Endothelial cell of umbilical vein (primary cell): ENCODE data around the gene ZNF423. TPM values are rescaled to one million over a fixed set of nuclear protein-coding genes. Genes with fewer than 3 reads are reported as not detected.
A peak's percentile ranks its signal among the peaks of the same experiment; 100 is the strongest.

Source experiments
- BruUV-seq: library from RNA; stranded (reverse); fragments of 400-500 nt; replicated peaks from 2 replicates; lab custom pipeline; 2021; lab: Mats Ljungman, UMichigan
- CTCF ChIA-PET: fragments of 300-600, 350-600 bp; sonication (Branson Sonifier 250); formaldehyde crosslinking; loops from one replicate; lab custom pipeline; 2021; ENCODE audit warnings: antibody characterized with exemption, inconsistent platforms; lab: Charles Lee
- POLR2A ChIA-PET: fragments of 300-600, 350-600 bp; sonication (Branson Sonifier 250); formaldehyde crosslinking; loops from one replicate; lab custom pipeline; 2021; ENCODE audit warnings: antibody characterized with exemption, inconsistent platforms; lab: Charles Lee
- DNase-seq: peaks from one replicate; pipeline ENCODE4 v3.0.0-alpha.2; 2011; ENCODE audit warnings: low read depth, low spot score
- FAIRE-seq: peaks from 2 replicates; lab custom pipeline; 2011; peaks lifted over from hg19 to GRCh38; lab: Jason Lieb, UNC
- H2AFZ ChIP-seq: 2 replicates; pipeline ENCODE4 v1.6.0; 2012; ENCODE audit warnings: low read depth, low read length, control low read depth, inconsistent platforms
- H3K27ac ChIP-seq: 2 replicates; pipeline ENCODE4 v1.5.1; 2011; ENCODE audit warnings: low read depth, mild to moderate bottlenecking, control low read depth, low read length, moderate library complexity; ENCODE audit not compliant: insufficient read depth
- H3K27me3 ChIP-seq, 2 experiments: 2 replicates each; pipeline versions ENCODE4 v1.6.0 to v1.6.1; 2011; ENCODE audit warnings: low read length in 2 of 2, mixed read lengths in 1 of 2; ENCODE audit not compliant: control insufficient read depth in 2 of 2, insufficient read depth in 2 of 2
- H3K36me3 ChIP-seq, 2 experiments: 2 replicates in 1 of 2; 3 replicates in 1 of 2; pipeline ENCODE4 v1.5.1; 2011; ENCODE audit warnings: low read length in 2 of 2, mild to moderate bottlenecking in 1 of 2, moderate library complexity in 1 of 2; ENCODE audit not compliant: control insufficient read depth in 2 of 2, insufficient read depth in 2 of 2; ENCODE audit errors: extremely low read depth in 1 of 2
- H3K4me1 ChIP-seq: 3 replicates; pipeline ENCODE4 v1.5.1; 2011; ENCODE audit warnings: mild to moderate bottlenecking, low read length; ENCODE audit not compliant: control insufficient read depth, insufficient read depth; ENCODE audit errors: extremely low read depth
- H3K4me2 ChIP-seq: 2 replicates; pipeline ENCODE4 v1.6.1; 2011; ENCODE audit warnings: low read length, control low read depth, mixed read lengths; ENCODE audit not compliant: insufficient read depth
- H3K4me3 ChIP-seq, 3 experiments: fragments of 200-600 bp in 1 of 3; sonication (generic), shearing (Covaris generic) in 1 of 3; replicated peaks in 1 of 3; 2 replicates each; pipeline ENCODE4 v1.5.1; 2011 to 2016; ENCODE audit warnings: control low read depth in 3 of 3, low read length in 3 of 3, mild to moderate bottlenecking in 2 of 3, inconsistent platforms in 1 of 3, low read depth in 1 of 3, moderate library complexity in 1 of 3; ENCODE audit not compliant: insufficient read depth in 1 of 3
- H3K79me2 ChIP-seq: 2 replicates; pipeline ENCODE4 v1.6.0; 2012; ENCODE audit warnings: low read length, inconsistent platforms; ENCODE audit not compliant: control insufficient read depth, insufficient read depth
- H3K9ac ChIP-seq: replicated peaks from 2 replicates; pipeline ENCODE3; 2011; ENCODE audit warnings: low read length, control low read depth; ENCODE audit not compliant: insufficient read depth; ENCODE audit errors: extremely low read depth
- H3K9me1 ChIP-seq: replicated peaks from 3 replicates; pipeline ENCODE4 v1.6.0; 2011; ENCODE audit warnings: mild to moderate bottlenecking, low read length; ENCODE audit not compliant: control insufficient read depth, insufficient read depth; ENCODE audit errors: extremely low read depth
- H3K9me3 ChIP-seq: replicated peaks from 2 replicates; pipeline ENCODE4 v1.5.1; 2012; ENCODE audit warnings: low read length, inconsistent platforms; ENCODE audit not compliant: control insufficient read depth, insufficient read depth
- H4K20me1 ChIP-seq: replicated peaks from 2 replicates; pipeline ENCODE3; 2011; ENCODE audit warnings: mild to moderate bottlenecking, low read length; ENCODE audit not compliant: control insufficient read depth, insufficient read depth; ENCODE audit errors: extremely low read depth
- CTCF ChIP-seq, 2 donors: IDR thresholded peaks; 1 replicate in 1 of 2; 2 replicates in 1 of 2; pipeline ENCODE4 v1.5.1; 2011; ENCODE audit warnings: low read length in 2 of 2, mild to moderate bottlenecking in 2 of 2, moderate library complexity in 2 of 2, control low read depth in 1 of 2, inconsistent platforms in 1 of 2, low read depth in 1 of 2; ENCODE audit not compliant: insufficient read depth in 1 of 2; ENCODE audit errors: extremely low read depth in 1 of 2
- FOS ChIP-seq: IDR thresholded peaks from 2 replicates; pipeline ENCODE4 v1.6.1; 2011; ENCODE audit warnings: mild to moderate bottlenecking, low read length, moderate library complexity, borderline replicate concordance; ENCODE audit not compliant: insufficient read depth
- GATA2 ChIP-seq: IDR thresholded peaks from 2 replicates; pipeline ENCODE4 v1.7.0; 2011; ENCODE audit warnings: low read depth, mild to moderate bottlenecking, moderate library complexity, mixed read lengths, low read length; ENCODE audit not compliant: insufficient read length, insufficient read depth
- JUN ChIP-seq: IDR thresholded peaks from 2 replicates; pipeline ENCODE4 v1.6.1; 2011; ENCODE audit warnings: borderline replicate concordance, low read depth; ENCODE audit not compliant: insufficient read length, insufficient read depth
- POLR2A ChIP-seq: IDR thresholded peaks from 2 replicates; pipeline ENCODE4 v1.6.1; 2012; ENCODE audit warnings: low read depth, mild to moderate bottlenecking, control low read depth, low read length
- POLR2AphosphoS5 ChIP-seq: IDR thresholded peaks from 2 replicates; pipeline ENCODE4 v1.6.1; 2012; ENCODE audit warnings: low read depth, mild to moderate bottlenecking, control low read depth, low read length, moderate library complexity; ENCODE audit not compliant: insufficient read depth
- dilution Hi-C: fragments of 300-500 bp; cut with MboI; formaldehyde crosslinking; loops from one replicate; pipeline ENCODE4 v1.15.0; 2019; ENCODE audit warnings: low sequenced_read_pairs; ENCODE audit not compliant: extremely low pct_ligation_motif_present
- intact Hi-C: fragments of 100-400 bp; cut with micrococcal nuclease; formaldehyde crosslinking; loops from one replicate; pipeline ENCODE4 v1.10.0; 2022
- polyA plus RNA-seq, 4 experiments: library from polyadenylated mRNA; depleted of rRNA in 3 of 4; stranded (reverse) in 3 of 4; unstranded in 1 of 4; fragments of >200 nt; gene quantifications; 2 replicates each; pipeline versions ENCODE4 v1.2.1 to v1.2.3, GENCODE V29; 2011 to 2012; ENCODE audit warnings: missing spikeins in 1 of 4
- total RNA-seq: library from RNA; stranded (reverse); gene quantifications from 2 replicates; pipeline ENCODE4 v1.2.3, GENCODE V29; 2021

Gene ZNF423
- total and polyA plus RNA-seq, 2 donors (not counting 3 experiments of a cell fraction or from before 2014, with no cell fraction given): 2.2 to 8.1 TPM

- BruUV-seq: no TSS peak
- no peaks in the 10 kb centered on the region for H3K9me1 ChIP-seq
- no peaks in the 10 kb centered on the region for H4K20me1 ChIP-seq
- no peak overlapping the region for H2AFZ ChIP-seq
- FAIRE-seq: no peak
- DNase-seq: no peak
- TF ChIP-seq GATA2: no peak
- no peak for TF ChIP-seq POLR2AphosphoS5
- no peak for TF ChIP-seq CTCF (IDR thresholded peaks at IDR 0.05; ENCODE audit: extremely low read depth in 1 of 2, insufficient read depth in 1 of 2, low read depth in 1 of 2, low read length in 2 of 2)
- intact Hi-C loops: no loop called here
- dilution Hi-C loops: no loop called here
- no peaks in the 10 kb centered on the region for H3K9me3 ChIP-seq
- no peak overlapping the region for H3K4me3 ChIP-seq
- no peak overlapping the region for H3K4me2 ChIP-seq
- H3K27ac ChIP-seq: no peak overlapping the region
- ChIA-PET POLR2A (no interaction called here), CTCF (no interaction called here)
- H3K27me3 ChIP-seq: no peaks in the 10 kb centered on the region
- no peaks in the 10 kb centered on the region for H3K4me1 ChIP-seq
- H3K9ac ChIP-seq: no peak overlapping the region
- no peaks in the 10 kb centered on the region for H3K79me2 ChIP-seq
- H3K36me3 ChIP-seq: no peaks in the 10 kb centered on the region
Observed at GRCh38 chr16:49766225-49766624, 89.7 kb downstream of the ZNF423 start.

GRCh38 chr16:49763826-49764225, 92.1 kb downstream of the ZNF423 start:
- no peaks in the 10 kb centered on the region for H3K9me1 ChIP-seq
- no peaks in the 10 kb centered on the region for H3K4me1 ChIP-seq
- no peak overlapping the region for H3K4me3 ChIP-seq
- no peaks in the 10 kb centered on the region for H3K27me3 ChIP-seq
- H2AFZ ChIP-seq: peak overlapping the region; percentile 35
- DNase-seq: peak; percentile 20
- intact Hi-C loops: no loop called here
- no peaks in the 10 kb centered on the region for H4K20me1 ChIP-seq
- BruUV-seq: no TSS peak
- dilution Hi-C loops: no loop called here
- TF ChIP-seq JUN (no peak), FOS (peak; percentile 17), POLR2A (no peak)
- no peaks in the 10 kb centered on the region for H3K9me3 ChIP-seq
- H3K79me2 ChIP-seq: no peaks in the 10 kb centered on the region
- H3K9ac ChIP-seq: no peak overlapping the region
- no peak overlapping the region for H3K4me2 ChIP-seq
- FAIRE-seq: no peak
- POLR2A ChIA-PET: no interaction called here
- CTCF ChIA-PET: no interaction called here
- H3K36me3 ChIP-seq: no peaks in the 10 kb centered on the region
- no peak overlapping the region for H3K27ac ChIP-seq
